Measurements from ENCODE around the gene VGLL2.

GRCh38 chr6:117304446-117304845, 39.1 kb downstream of the VGLL2 start:
- TF ChIP-seq RAD21 (IDR thresholded peaks at IDR 0.05; ENCODE audit: low read length) (no peak), RXRA (IDR thresholded peaks at IDR 0.05; ENCODE audit: borderline replicate concordance, low read depth) (no peak), EP300 (IDR thresholded peaks at IDR 0.05; ENCODE audit: borderline replicate concordance in 1 of 2, low read depth in 1 of 2, low read length in 1 of 2) (no peak), POLR2AphosphoS5 (IDR thresholded peaks at IDR 0.05; ENCODE audit: low read depth, low read length) (no peak)
- TF ChIP-seq, protein P1, sequence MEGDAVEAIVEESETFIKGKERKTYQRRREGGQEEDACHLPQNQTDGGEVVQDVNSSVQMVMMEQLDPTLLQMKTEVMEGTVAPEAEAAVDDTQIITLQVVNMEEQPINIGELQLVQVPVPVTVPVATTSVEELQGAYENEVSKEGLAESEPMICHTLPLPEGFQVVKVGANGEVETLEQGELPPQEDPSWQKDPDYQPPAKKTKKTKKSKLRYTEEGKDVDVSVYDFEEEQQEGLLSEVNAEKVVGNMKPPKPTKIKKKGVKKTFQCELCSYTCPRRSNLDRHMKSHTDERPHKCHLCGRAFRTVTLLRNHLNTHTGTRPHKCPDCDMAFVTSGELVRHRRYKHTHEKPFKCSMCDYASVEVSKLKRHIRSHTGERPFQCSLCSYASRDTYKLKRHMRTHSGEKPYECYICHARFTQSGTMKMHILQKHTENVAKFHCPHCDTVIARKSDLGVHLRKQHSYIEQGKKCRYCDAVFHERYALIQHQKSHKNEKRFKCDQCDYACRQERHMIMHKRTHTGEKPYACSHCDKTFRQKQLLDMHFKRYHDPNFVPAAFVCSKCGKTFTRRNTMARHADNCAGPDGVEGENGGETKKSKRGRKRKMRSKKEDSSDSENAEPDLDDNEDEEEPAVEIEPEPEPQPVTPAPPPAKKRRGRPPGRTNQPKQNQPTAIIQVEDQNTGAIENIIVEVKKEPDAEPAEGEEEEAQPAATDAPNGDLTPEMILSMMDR (IDR thresholded peaks at IDR 0.05): no peak
